Osteocyte (in vitro differentiated cells): ENCODE measurements around the gene CORO7. TPM values are rescaled to one million over a fixed set of nuclear protein-coding genes. Genes with fewer than 3 reads are reported as not detected.

Source experiments
- DNase-seq: peaks from one replicate; pipeline ENCODE4 v3.0.0; 2021; ENCODE audit warnings: mixed read lengths; ENCODE audit not compliant: unreplicated experiment; ENCODE audit errors: extremely low spot score
- H3K27ac Mint-ChIP-seq: one replicate; pipeline ENCODE4 v1.8.0; 2021; ENCODE audit warnings: mild to moderate bottlenecking, mixed read lengths; ENCODE audit not compliant: unreplicated experiment
- H3K27me3 Mint-ChIP-seq: one replicate; pipeline ENCODE4 v1.8.0; 2021; ENCODE audit warnings: mixed read lengths; ENCODE audit not compliant: unreplicated experiment
- H3K36me3 Mint-ChIP-seq: one replicate; pipeline ENCODE4 v1.8.0; 2021; ENCODE audit warnings: mixed read lengths; ENCODE audit not compliant: unreplicated experiment
- H3K4me1 Mint-ChIP-seq: one replicate; pipeline ENCODE4 v1.8.0; 2021; ENCODE audit warnings: mixed read lengths; ENCODE audit not compliant: unreplicated experiment
- H3K4me3 Mint-ChIP-seq: one replicate; pipeline ENCODE4 v1.8.0; 2021; ENCODE audit warnings: mild to moderate bottlenecking, moderate library complexity, mixed read lengths; ENCODE audit not compliant: unreplicated experiment
- H3K9me3 Mint-ChIP-seq: one replicate; pipeline ENCODE4 v1.8.0; 2021; ENCODE audit warnings: mixed read lengths; ENCODE audit not compliant: unreplicated experiment
- total RNA-seq: library from RNA; stranded (reverse); gene quantifications from 2 replicates; pipeline ENCODE4 v1.2.1, GENCODE V29; 2021
- TF ChIP-seq, protein P1 (sequence below): fragments of 200-600 bp; sonication (generic); IDR thresholded peaks from 2 replicates; pipeline ENCODE4 v1.5.0; 2021; ENCODE audit warnings: antibody characterized with exemption, mild to moderate bottlenecking, moderate library complexity

CORO7 gene
- total RNA-seq, 1 donor from 2014 or later = 40.1 TPM

DNA sequence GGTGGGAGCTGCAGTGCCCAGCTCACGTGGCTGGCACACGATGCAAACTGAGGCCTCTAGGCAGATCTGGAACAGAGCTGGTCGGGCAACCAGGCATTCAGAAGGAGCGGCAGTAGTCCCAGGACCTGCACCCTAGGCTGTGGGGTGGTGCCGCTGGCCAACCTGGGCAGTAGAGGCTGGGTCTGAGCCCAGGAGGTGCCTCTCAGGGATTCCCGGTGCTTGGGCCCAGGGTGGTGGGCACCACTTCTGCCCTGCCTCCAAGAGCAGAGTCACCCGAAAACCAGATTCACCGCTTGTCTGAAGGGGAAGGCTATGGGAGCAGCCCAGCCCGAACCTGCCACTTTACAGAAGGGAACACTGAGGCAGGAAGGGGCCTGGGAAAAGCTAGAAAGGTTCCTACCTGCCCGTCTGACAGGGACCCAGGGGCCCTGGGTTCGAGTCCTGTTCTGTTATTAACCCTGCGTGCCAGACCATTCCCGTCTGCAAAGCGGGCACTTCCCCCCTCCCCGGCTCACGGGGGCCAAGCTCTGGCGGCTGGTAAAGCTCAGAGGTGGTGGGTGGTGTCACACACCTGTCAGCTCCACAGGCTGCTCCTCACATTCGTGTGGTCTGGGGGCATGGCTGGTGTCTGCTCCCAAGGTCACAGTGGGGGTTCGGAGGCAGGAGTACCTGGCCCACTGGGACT is 83.6 kb downstream of the CORO7 start:
- DNase-seq = no peak
- Mint-ChIP-seq H3K9me3 (no peaks in the 10 kb centered on the region), H3K27me3 (no peaks in the 10 kb centered on the region), H3K27ac (no peak overlapping the region), H3K4me1 (peaks cover 19% of the 10 kb centered on the region), H3K36me3 (peaks cover 4% of the 10 kb centered on the region), H3K4me3 (no peak overlapping the region)
- TF ChIP-seq, protein P1, sequence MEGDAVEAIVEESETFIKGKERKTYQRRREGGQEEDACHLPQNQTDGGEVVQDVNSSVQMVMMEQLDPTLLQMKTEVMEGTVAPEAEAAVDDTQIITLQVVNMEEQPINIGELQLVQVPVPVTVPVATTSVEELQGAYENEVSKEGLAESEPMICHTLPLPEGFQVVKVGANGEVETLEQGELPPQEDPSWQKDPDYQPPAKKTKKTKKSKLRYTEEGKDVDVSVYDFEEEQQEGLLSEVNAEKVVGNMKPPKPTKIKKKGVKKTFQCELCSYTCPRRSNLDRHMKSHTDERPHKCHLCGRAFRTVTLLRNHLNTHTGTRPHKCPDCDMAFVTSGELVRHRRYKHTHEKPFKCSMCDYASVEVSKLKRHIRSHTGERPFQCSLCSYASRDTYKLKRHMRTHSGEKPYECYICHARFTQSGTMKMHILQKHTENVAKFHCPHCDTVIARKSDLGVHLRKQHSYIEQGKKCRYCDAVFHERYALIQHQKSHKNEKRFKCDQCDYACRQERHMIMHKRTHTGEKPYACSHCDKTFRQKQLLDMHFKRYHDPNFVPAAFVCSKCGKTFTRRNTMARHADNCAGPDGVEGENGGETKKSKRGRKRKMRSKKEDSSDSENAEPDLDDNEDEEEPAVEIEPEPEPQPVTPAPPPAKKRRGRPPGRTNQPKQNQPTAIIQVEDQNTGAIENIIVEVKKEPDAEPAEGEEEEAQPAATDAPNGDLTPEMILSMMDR = no peak

DNA sequence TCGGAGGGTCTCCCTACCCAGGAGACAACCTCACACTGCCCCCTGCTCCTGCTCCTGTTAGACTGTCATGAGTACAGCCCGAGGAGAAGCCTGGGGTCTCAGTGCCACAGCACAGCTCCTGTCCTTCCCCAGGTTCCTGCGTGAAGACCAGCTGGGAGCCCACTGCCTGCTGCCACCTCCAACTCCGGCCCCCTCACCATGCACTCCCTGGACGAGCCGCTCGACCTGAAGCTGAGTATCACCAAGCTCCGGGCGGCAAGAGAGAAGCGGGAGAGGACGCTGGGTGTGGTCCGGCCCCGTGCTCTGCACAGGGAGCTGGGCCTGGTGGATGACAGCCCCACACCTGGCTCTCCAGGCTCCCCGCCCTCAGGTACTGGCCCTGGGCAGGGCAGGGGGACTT is 84.3 kb downstream of the CORO7 start:
- Mint-ChIP-seq H3K36me3 (peaks cover 4% of the 10 kb centered on the region), H3K27me3 (no peaks in the 10 kb centered on the region), H3K9me3 (no peaks in the 10 kb centered on the region), H3K4me3 (no peak overlapping the region), H3K27ac (no peak overlapping the region), H3K4me1 (peaks cover 19% of the 10 kb centered on the region)
- TF ChIP-seq, protein P1 = no peak
- no peak for DNase-seq

DNA sequence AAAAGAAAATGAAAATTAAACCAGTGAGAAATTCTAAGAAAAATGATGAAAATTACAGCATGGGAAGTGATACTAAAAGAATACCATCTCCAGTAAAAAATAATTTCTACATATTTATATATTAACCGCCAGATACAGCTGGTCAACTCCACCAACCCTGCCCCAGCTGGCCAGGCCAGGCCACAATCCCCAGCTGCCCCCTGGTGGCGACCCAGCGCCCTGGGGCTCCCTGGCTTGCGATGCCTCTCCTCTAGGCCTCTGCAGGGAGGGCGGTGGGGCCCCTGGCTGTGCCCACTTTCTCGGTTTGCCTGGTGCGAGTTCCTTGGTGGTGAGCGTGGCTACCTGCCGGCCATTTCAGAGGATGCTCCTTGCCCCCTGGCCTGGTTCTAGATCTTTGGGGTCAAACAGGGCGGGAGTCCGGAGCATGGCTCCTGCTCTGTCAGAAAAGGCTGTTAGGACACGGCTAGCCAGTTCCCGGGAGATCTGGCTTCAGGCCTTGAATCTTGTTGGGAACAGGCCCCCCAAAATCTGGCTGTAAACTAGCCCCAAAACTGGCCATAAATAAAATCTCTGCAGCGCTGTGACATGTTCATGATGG is 86.0 kb downstream of the CORO7 start:
- Mint-ChIP-seq H3K4me3 (no peak overlapping the region), H3K27me3 (no peaks in the 10 kb centered on the region), H3K36me3 (no peaks in the 10 kb centered on the region), H3K4me1 (peaks cover 29% of the 10 kb centered on the region), H3K27ac (peak overlapping the region; percentile 63), H3K9me3 (no peaks in the 10 kb centered on the region)
- TF ChIP-seq, protein P1 = peak; percentile 96
- peak; percentile 94 for DNase-seq

DNA sequence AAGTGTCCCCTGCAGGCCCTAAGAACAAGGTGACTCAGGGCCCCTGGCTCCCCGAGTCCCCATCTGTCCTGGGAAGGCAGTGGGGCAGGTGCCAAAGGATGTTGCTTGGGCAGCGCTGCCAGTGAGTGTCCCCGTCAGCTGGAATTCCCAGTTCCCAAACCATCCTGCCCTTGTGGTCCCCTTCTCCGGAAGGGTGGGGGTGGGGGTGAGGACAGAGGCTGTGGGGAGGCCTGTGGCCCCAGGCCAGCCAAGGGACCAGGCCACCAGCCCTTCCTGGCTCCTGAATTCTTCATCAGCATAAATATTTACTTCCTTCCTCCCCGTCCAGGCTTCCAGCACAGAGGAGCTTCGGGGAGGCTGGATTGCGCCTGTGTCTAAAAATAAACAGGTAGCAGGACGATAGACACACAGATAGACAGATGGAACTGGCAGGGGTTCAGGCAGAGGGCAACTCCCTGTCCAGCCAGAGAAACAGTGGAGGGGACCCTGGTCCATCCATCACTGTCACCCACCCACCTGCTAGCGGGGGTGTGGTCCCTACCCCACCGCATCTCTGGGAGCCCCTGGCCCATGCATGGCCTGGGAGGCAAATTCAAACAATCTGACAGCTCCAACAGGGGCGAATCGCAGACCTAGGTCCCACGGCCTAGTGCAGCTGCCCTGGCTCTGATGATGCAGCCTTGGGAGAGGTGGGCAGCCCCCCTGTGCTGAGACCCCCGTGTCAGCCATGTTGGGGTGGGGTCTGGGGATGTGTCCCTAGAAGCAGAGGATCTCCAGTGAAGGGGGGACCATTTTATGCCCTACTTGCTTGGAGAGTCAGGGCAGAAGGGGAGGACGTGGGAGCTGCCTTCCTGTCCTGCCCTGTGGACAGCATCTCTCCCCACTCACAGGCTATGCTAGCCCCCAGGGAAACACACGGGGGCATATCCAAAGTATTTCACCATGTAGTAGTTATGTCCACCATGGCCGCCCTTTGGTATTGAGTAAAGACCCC is 87.3 kb downstream of the CORO7 start:
- peak overlapping the region; percentile 87 for H3K27ac Mint-ChIP-seq
- no peak overlapping the region for H3K4me3 Mint-ChIP-seq

More for the DNA sequence above, 87.3 kb downstream of the CORO7 start:
- Mint-ChIP-seq H3K36me3 (no peaks in the 10 kb centered on the region), H3K9me3 (no peaks in the 10 kb centered on the region), H3K4me1 (peaks cover 37% of the 10 kb centered on the region), H3K27me3 (no peaks in the 10 kb centered on the region)
- no peak for DNase-seq
- TF ChIP-seq, protein P1 = no peak
